IPS DF 4.7 (cell line): ENCODE data around the gene IL10RB.
"Not testable (repeated sequence)": the region's sequence is repeated elsewhere in the genome, so short reads cannot be mapped to it uniquely, and the experiment has no call there.

Source experiments
- DNase-seq: peaks from one replicate; pipeline ENCODE4 v3.0.0-alpha.2; 2013; ENCODE audit warnings: low spot score; ENCODE audit errors: extremely low read depth

IL10RB gene

DNA sequence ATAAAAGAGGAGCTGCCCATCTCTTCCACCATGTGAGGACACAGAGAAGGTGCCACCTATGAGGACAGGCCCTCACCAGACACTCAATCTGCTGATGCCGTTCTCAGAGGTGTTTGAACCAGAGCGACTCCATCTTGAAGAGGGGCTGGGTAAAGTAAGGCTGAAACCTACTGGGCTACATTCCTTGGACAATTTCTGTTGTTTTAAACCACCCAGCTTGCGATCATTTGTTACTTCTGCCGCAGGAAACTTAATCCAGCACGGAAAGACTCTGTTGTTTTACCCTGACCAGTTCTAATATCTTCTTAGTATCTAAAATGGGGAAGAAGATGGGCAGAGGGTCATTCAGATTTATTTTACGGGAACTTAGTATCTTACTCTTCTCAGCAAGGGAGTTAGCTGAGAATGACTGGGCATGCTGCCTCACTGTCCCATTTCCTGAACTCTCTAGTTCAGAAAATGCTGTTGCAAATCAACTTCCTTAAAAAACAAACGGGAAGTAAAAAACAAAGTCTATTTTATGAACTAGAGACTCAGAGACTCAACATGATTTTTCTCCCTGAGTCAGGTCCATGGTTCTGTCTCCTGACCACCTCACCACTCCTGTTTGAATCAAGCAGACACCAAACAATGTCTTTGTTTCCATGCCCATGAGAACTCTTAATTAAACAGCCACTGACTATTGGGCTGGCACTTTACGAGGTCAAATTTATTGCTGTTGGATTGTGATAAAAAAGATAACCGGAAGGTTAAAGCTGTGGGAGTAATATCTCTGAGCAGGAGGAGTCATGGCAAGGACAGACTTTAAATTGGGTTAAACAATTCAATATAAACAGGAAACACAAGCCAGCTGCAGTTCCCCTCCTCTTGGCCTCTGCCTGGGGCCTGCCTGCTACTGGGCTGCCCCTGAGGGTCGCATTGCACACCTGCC is 34.8 kb downstream of the IL10RB start:
- DNase-seq = no peak

DNA sequence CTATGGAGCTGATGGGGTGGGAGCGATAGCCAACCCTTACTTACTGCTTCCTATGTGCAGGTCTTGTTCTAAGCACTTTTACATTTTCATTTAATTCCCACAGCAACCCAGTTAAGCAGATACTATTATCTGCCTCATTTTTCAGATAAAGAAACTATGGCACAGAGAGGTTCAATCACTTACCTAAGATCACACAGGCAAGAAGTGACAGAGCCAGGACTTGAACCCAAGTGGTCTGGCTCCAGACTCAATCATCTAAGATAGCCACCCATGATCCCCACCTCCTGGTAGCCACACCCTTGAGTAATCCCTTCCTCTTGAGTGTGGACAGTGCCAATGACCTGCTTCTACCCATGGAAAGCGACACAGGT is 35.5 kb downstream of the IL10RB start:
- no peak for DNase-seq

DNA sequence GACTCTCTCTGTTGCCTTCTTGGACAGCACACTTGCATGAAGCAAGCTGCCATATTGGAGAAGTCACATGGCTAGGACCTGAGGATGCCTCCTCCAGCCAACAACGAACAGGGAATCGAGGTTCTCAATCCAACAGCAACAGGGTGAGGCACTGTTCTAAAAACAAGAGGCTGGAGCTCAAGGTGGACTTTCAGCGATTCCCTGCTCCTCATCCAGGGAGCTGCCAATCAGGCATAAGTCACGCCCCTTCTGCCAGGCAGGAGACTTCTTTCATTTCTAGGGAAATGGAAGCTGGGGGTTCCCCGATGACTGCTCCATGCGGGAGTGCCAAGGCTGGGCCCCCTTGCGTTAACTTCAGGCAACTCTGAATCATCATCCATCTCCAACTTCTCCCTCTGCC is 35.9 kb downstream of the IL10RB start:
- DNase-seq = no peak

DNA sequence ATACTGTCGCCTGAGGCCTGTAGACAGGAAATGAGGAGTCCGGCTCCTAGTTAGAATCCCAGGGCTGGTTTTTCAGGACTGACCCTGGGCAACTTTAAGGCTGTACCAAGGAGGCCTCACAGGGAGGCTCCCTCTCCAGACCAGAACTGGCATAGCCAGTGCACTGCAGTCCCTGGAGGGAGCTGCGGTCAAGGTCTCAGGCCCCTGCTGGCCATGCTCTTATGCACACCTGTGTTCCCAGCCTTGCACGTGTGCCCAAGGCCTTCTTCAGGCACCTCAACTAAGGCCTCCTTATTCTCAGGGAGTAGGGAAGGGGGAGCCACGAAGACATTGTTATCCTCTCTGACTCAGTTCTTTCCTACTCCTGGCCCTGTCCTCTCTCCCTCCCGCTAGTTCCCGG is 36.6 kb downstream of the IL10RB start:
- no peak for DNase-seq

DNA sequence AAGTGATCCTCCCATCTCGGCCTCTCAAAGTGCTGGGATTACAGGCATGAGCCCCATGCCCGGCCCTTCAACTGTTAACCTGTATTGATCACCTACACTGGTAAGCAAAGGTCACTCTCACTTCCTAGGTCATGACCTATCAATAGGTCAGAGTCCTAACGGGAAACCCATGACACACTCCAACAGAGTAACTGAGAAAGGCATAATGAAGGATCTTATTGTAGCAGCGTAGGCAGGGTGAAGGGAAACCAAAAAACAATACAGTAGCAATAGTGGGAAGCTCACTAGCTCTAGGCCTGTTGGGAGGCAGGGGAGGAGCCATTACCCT is 39.1 kb downstream of the IL10RB start:
- no peak for DNase-seq

DNA sequence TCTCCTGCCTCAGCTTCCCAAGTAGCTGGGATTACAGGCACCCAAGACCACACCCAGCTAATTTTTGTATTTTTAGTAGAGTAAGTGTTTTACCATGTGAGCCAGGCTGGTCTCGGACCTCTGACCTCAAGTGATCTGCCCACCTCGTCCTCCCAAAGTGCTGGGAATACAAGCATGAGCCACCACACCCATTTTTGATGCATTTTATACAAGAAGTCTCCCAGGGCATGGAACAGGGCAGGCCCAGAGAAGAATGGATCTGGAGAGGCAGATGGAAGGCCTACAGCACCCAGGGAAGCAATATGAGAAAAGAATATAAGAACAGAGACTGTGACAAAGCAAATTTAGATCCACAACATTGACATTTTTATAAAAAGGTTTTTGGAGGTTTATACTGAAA is 39.8 kb downstream of the IL10RB start:
- DNase-seq = no peak

DNA sequence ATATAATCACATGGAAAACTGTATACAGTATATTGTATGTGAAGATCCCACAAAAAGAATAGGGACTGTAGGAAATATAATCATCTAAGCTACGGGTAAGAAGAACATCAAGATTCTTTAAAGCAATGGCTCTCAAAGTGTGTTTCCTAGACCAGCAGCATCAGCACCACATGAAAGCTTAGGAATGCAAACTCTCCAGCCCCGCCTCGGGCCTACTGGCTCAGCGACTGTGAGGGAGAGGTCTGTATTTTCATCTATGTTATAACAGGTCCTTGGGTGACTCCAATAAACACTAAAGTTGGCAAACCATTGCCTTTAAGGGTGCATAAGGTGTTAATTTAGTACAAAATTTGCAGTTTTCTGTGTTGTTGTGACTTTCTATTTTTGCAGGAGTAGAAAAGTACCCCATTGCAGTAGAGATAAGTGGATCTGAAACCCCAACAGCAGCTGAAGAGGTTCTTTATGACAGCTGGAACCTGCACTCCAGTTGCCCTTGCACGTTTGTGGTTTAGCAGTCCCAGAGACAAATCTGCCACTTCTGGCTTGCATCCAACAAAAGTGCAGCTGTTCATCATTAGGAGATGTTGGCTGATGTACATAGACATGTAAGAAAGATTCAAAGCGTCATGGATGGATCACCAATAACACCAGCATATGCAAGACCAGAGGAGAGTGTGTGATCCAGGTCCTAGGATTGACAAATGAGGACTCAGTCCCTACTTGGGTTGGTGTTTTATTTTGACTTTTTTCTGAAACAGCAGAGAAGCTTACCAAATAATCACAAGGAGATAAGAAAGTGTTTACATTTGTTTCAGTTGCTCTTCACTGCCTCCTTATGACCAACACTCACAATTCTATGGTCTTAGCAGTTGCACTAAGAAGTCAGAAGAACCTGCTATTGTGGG is 42.7 kb downstream of the IL10RB start:
- no peak for DNase-seq

DNA sequence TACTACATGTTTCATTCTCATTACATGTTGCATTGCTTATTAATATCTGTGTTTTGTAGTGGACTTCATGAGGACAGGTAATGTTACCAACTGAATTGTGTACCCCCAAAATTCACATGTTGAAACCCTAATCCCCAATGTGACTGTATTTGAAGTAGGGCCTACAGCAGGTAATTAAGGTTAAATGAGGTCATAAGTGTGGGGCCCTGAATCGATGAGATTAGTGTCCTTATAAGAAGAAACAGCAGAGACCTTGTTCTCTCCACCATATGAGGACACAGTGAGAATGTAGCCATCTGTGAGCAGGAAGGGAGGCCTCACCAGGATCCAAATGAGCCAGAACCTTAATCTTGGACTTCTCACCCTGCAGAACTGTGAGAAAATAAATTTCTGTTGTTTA is 43.6 kb downstream of the IL10RB start:
- no peak for DNase-seq

DNA sequence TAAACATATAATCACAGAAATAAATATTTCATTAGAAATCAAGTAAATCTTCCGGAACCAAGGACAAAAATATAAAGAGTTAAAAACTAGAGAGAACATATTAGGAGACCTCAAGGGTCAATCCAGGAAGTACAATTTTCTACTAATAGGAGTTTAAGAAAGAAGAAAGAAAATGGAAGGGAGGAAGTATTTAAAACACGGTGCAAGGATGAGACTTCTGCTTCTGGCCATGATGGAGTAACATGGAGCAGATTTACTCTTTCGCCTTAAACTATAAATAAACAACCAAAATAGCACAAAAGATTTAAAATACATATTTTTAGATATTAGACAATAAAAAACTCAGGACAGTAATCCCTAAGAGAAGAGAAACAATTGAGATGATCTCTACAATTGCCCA is 46.0 kb downstream of the IL10RB start:
- no peak for DNase-seq

DNA sequence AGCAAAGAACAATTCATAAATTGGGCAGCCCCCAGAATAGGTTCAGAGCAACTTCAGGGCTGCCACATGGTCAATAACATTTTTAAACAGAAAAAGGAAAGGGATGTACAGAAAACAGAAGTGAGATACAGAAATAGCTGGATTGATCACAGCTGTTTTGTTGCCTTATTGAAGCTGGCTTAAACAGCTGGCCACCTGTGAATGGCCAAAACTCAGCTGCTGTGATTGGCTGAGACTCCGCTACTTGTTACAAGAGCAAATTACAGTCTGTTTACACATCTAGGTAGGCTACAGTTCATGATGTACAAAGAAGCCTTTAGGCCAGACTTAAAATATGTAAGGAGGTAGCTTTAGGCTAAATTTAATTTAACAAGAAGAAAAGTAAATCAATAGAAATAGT is 47.0 kb downstream of the IL10RB start:
- DNase-seq = no peak

DNA sequence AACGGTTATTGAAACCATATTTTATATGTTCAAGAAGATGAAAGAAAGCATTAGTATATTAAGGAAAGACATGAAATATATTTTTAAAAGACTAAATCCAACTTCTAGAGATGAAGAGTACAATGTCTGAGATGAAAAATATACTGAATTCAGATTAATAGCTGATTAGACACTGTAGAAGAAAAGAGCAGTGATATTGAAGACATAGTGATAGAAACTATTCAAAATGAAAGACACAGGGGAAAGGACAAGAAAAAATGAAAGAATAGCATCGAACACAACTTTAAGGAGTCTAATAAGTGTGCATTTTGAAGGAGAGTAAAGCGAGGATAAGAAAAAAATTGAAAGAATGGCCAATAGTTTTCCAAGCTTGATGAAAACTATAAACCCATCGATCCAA is 47.4 kb downstream of the IL10RB start:
- DNase-seq = no peak

DNA sequence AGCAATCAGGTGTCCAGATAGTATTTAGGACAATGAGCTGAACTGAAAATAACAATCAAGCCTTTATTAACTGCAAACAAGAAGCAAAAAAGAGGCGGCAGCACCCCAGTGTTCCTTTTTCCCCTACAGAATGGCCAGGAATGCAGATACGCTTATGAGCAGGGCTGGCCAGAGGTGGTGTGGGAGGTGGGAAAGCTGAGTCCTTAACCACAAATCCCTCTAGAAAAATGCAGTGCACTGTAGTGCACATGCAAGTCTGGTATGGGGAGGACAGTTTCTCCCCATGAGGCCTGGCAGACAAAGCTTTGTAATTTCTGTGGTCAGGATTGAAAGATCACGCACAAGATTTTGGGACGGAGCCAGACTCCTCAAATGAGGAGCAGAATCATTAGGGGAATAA is 47.9 kb downstream of the IL10RB start:
- no peak for DNase-seq

DNA sequence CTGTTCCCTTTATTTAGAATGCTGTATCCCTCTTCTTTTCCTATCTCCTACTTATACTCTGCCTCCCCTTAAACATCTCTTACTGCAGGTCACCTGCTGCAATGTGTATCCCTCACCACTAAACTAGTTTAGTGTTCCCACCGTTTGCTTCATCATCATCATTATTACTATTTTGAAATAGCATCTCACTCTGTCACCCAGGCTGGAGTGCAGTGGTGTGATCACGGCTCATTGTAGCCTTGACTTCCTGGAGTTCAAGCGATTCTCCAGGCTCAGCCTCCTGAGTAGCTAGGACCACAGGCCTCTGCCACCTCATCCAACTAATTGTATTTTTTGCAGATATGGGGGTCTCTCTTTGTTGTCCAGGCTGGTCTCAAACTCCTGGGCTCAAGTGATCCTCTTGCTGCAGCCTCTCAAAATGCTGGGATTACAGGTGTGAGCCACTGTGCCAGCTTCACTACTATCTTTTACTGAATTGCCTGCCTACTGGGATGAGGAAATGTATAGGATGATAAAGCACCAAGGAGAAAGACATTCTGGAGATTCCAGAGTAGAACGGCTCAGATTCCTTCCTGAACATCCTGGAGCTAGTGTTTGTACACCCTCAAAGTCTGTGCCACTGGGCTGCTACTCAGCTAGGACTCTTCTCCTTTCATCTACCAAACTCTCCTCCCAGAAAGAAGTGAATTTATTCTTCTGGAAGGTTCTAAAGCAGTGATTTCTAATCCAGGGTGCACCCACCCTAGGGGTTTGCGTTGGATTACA is 50.0 kb downstream of the IL10RB start:
- DNase-seq = no peak

DNA sequence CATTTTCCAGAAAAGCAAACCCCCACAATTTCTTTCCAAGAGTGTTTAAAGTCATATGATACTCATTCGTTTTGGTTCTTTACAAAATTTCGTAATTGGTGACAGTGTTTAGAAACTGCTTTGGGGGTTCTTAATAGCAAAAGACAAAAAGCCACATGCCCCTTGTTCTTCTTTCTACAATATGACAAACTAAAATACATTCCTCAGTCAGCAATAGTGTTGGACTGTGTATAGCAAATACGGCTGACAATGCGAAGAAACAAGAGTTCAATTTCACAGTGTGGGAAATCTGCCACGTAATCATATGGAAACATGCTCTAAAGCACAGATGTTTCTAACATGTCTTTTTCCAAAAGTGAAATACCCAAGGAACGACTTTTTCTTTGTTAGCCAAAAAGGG is 51.0 kb downstream of the IL10RB start:
- DNase-seq = no peak

DNA sequence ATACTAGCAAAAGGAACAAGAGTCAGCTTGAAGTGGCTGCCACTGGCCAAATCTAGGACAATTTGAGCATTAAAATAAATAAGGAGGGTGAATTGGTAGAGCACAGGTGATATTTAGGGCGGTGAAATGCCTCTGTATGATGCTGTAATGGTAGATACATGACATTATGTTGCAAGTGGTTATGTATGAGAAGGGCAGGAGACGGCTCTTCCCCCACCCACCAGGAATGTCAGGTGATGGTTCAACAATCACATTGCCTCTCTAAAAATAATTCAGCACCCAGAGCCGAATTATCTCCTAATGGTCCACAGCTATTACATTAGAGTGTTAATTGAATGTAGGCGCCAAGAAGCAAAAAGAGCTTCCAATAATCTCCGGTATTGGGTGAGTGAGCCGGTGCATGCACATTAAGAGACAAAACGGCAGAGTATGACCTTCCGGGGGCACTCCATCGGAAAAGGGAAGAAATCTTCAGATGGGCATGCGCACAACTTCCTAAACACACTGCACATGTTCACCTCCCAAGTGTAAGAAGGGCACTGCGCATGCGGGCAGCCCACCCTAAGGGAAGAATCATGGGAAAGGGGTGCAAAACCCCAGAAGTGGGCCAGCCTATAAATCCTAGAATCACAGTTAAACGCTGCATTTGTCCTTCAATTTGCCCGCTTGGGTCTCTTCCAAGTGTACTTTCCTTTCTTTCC is 51.8 kb downstream of the IL10RB start:
- DNase-seq = no peak

DNA sequence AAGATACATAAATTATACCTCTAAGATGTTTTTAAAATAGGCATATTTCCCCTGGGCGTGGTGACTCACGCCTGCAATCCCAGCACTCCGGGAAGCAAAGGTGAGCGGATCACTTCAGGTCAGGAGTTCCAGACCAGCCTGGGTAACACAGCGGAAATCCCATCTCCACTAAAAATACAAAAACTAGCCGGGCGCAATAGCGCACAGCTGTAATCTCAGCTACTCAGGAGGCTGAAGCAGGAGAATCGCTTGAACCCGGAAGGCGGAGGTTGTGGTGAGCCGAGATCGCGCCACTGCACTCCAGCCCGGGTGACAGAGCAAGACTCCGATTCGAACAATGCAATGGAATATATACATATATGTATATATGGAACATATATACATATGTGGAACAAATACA is 54.8 kb downstream of the IL10RB start:
- DNase-seq = not testable (repeated sequence)

DNA sequence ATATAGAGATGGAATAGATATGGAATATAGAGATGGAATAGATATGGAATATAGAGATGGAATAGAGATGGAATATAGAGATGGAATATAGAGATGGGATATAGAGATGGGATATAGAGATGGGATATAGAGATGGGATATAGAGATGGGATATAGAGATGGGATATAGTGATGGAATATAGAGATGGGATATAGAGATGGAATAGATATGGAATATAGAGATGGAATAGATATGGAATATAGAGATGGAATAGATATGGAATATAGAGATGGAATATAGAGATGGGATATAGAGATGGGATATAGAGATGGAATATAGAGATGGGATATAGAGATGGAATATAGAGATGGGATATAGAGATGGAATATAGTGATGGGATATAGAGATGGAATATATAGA is 57.4 kb downstream of the IL10RB start:
- DNase-seq = not testable (repeated sequence)

DNA sequence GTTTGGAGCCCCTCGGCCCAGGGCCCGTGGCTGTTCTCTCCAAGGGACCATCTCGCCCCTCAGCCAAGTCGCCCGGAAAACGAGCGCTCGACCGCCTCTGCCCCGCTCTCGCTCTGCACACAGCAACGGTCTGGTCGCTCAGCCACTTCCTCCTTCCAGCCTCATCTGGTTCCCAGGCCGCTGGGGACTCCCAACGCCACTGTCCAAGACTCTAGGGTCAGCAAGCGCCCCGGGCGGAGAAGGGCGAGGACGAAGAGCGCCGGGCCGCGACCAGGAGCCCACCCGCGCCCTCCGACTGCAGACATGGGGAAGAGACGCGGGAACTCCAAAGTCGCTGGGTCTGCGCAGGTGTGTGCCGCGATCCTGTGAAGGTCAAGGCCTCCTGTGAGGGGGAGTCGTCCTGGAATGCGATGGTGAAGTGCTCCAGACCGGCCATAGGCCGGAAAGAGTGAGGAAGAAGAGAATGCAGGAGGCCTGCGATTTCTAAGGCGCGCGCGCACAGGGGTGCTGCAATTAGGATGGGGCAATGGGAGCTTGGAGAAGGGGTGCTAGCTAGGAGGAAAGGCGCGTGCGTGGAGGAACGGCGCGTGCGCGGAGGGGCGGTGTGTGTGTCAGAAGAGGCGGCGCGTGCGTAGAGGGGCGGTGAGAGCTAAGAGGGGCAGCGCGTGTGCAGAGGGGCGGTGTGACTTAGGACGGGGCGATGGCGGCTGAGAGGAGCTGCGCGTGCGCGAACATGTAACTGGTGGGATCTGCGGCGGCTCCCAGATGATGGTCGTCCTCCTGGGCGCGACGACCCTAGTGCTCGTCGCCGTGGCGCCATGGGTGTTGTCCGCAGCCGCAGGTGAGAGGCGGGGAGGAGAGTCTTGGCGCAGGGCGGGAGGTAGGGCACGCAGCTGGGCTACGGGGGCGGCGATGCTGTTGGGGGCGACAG is 58.4 kb downstream of the IL10RB start, which contains the start of gene IFNAR1:
Gene IFNAR1 (plus strand): TSS at position 680 of the 931 bp plus-strand sequence. CDS start 86 bp downstream, at position 766.
- peak; percentile 80 for DNase-seq

DNA sequence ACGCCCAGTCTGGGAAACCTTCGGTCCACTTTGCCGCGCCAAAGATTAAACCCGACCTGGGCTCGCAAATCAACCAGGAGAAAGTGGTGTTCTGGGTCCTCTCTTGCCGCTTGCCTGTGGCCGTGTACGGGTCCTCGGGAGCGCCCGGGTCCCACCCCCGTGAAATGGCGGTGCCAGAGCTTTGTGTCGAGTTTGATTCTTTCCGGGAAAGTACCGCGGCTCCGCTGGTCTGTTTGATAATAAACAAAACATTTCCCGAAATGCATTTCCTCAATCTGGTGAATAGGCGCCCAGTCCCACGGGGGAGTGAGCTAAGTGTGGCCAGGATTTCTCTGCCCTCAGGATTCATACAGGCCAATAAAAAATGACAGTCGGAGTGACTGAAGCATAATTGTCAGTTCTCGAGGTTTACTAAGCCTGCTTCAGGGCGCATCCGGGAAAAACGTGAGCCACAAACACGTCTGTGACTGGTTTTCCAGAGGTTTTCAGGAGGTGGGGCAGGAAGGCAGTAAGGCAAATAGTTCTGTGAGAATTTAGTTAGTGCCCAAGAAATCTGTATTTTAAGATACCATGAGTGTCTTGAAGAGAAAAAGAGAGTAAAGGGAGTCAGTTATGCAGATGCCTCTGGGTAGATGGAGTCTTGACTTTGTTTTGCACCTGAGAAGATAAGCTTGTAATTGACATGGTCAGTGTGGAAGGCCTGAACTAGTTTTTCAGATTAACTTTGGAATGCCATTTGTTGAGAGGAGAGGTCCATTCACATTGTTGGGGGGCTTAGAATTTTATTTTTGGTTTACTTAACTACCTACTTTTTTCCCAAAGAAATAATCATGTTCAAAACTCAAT is 59.3 kb downstream of the IL10RB start:
- DNase-seq = no peak
